Parathyroid adenoma (tissue), 2 donors: ENCODE results near the gene SLC35F3.
"Not testable (repeated sequence)": the region's sequence is repeated elsewhere in the genome, so short reads cannot be mapped to it uniquely, and the experiment has no call there.

Experiments
- H2AFZ ChIP-seq: fragments of 300-600 bp; sonication (generic); one replicate; pipeline ENCODE4 v1.7.0; 2017; ENCODE audit warnings: antibody characterized with exemption, mild to moderate bottlenecking
- H3K27ac ChIP-seq: fragments of 300-600 bp; sonication (generic); one replicate; pipeline ENCODE4 v1.7.0; 2017
- H3K27me3 ChIP-seq: fragments of 300-600 bp; sonication (generic); one replicate; pipeline ENCODE4 v1.7.0; 2017; ENCODE audit warnings: low read length; ENCODE audit not compliant: control insufficient read depth, insufficient read depth
- H3K36me3 ChIP-seq: fragments of 300-600 bp; sonication (generic); one replicate; pipeline ENCODE4 v1.7.0; 2017; ENCODE audit warnings: low read length; ENCODE audit not compliant: control insufficient read depth, insufficient read depth
- H3K4me1 ChIP-seq: fragments of 300-600 bp; sonication (generic); one replicate; pipeline ENCODE4 v1.7.0; 2017; ENCODE audit warnings: control low read depth
- H3K4me2 ChIP-seq: fragments of 300-600 bp; sonication (generic); one replicate; pipeline ENCODE4 v1.7.0; 2017; ENCODE audit warnings: low read length
- H3K4me3 ChIP-seq: fragments of 300-600 bp; sonication (generic); one replicate; pipeline ENCODE4 v1.7.0; 2017; ENCODE audit warnings: low read depth, low read length
- H3K79me2 ChIP-seq: fragments of 300-600 bp; sonication (generic); one replicate; pipeline ENCODE4 v1.7.0; 2017; ENCODE audit warnings: control low read depth
- H3K9ac ChIP-seq: fragments of 300-600 bp; sonication (generic); one replicate; pipeline ENCODE4 v1.7.0; 2017; ENCODE audit warnings: mild to moderate bottlenecking
- H3K9me3 ChIP-seq: fragments of 300-600 bp; sonication (generic); one replicate; pipeline ENCODE4 v1.7.0; 2017; ENCODE audit warnings: low read length; ENCODE audit not compliant: control insufficient read depth
- TF ChIP-seq, protein P1 (sequence below): fragments of 300-600 bp; sonication (generic); IDR thresholded peaks from one replicate; pipeline ENCODE4 v1.7.0; 2017; ENCODE audit warnings: antibody characterized with exemption, mild to moderate bottlenecking
- donor health status: primary hyperparathyroidism.

SLC35F3 gene

DNA sequence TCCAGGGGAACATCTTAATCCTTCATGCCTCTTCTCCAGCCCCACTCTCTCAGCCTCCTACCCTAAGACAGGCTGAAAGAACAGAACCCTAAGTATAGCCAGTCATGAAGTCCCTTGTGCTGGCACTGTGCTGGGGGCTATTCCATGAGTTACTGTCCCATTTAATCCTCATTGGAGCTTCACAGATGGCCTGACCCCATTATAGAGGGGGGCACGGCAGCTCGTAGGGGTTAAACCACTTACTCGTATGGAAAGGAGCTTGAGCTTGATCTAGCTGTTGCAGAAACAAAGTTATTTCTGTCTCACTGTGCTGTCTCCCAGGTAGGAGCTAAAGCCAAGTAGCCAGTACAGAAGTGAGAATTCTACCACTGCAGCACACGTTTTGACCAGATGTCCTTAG, 265.6 kb downstream of the SLC35F3 start:
- no peaks in the 10 kb centered on the region for H3K79me2 ChIP-seq
- H3K4me1 ChIP-seq, result no peaks in the 10 kb centered on the region
- no peak overlapping the region for H3K4me2 ChIP-seq
- H3K9me3 ChIP-seq, result no peaks in the 10 kb centered on the region
- H3K27me3 ChIP-seq, result no peaks in the 10 kb centered on the region
- no peak overlapping the region for H3K4me3 ChIP-seq
- no peaks in the 10 kb centered on the region for H3K36me3 ChIP-seq
- TF ChIP-seq, protein P1, sequence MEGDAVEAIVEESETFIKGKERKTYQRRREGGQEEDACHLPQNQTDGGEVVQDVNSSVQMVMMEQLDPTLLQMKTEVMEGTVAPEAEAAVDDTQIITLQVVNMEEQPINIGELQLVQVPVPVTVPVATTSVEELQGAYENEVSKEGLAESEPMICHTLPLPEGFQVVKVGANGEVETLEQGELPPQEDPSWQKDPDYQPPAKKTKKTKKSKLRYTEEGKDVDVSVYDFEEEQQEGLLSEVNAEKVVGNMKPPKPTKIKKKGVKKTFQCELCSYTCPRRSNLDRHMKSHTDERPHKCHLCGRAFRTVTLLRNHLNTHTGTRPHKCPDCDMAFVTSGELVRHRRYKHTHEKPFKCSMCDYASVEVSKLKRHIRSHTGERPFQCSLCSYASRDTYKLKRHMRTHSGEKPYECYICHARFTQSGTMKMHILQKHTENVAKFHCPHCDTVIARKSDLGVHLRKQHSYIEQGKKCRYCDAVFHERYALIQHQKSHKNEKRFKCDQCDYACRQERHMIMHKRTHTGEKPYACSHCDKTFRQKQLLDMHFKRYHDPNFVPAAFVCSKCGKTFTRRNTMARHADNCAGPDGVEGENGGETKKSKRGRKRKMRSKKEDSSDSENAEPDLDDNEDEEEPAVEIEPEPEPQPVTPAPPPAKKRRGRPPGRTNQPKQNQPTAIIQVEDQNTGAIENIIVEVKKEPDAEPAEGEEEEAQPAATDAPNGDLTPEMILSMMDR, result no peak
- H2AFZ ChIP-seq, result no peak overlapping the region
- no peak overlapping the region for H3K9ac ChIP-seq
- no peak overlapping the region for H3K27ac ChIP-seq

DNA sequence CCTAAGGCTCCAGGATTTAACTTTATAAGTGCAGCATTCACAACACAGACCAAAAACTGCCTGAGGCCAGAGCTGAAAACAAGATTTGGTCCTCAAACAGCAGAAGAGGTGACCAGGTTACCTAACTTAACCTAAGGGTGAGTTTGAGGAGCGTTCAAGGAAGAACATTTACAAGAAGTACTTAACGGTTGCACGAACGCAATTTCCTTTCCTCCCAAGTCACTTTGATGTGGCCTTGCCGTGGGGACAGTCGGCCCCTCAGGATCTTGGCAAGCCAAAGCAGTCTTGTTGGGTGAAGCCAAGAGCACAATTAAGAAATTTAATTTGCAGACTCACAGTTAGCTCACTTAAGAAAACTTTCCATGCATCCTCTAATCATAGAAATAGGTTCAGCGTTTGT, 266.1 kb downstream of the SLC35F3 start:
- H3K4me2 ChIP-seq, result no peak overlapping the region
- no peaks in the 10 kb centered on the region for H3K36me3 ChIP-seq
- H3K9ac ChIP-seq, result no peak overlapping the region
- H3K27ac ChIP-seq, result no peak overlapping the region
- H3K4me1 ChIP-seq, result no peaks in the 10 kb centered on the region
- TF ChIP-seq, protein P1, result no peak
- no peaks in the 10 kb centered on the region for H3K27me3 ChIP-seq
- no peak overlapping the region for H2AFZ ChIP-seq
- no peaks in the 10 kb centered on the region for H3K9me3 ChIP-seq
- H3K79me2 ChIP-seq, result no peaks in the 10 kb centered on the region
- no peak overlapping the region for H3K4me3 ChIP-seq

DNA sequence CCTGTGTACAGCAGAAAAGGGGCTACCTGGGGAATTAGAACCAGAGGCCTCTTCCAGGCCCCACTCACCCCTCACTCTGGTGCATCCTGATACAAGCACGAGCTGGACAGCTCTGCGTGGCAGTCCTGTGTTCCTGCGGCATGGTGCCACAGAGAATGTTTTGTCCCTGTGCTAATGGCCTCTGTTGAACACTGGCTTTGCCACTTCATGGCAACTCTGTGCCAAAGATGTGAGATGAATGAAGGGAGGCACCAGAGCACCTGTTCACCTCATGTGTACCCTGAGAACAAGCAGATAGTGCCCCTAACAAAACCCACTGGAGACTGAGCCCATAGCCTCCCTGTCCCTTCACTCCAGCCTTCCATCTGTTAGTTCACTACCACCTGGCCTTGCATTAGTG, 269.5 kb downstream of the SLC35F3 start:
- no peak overlapping the region for H3K27ac ChIP-seq
- H3K4me2 ChIP-seq, result no peak overlapping the region
- H2AFZ ChIP-seq, result no peak overlapping the region
- TF ChIP-seq, protein P1, result no peak
- no peaks in the 10 kb centered on the region for H3K36me3 ChIP-seq
- H3K79me2 ChIP-seq, result no peaks in the 10 kb centered on the region
- no peaks in the 10 kb centered on the region for H3K27me3 ChIP-seq
- no peaks in the 10 kb centered on the region for H3K4me1 ChIP-seq
- no peak overlapping the region for H3K9ac ChIP-seq
- H3K9me3 ChIP-seq, result no peaks in the 10 kb centered on the region
- H3K4me3 ChIP-seq, result no peak overlapping the region

DNA sequence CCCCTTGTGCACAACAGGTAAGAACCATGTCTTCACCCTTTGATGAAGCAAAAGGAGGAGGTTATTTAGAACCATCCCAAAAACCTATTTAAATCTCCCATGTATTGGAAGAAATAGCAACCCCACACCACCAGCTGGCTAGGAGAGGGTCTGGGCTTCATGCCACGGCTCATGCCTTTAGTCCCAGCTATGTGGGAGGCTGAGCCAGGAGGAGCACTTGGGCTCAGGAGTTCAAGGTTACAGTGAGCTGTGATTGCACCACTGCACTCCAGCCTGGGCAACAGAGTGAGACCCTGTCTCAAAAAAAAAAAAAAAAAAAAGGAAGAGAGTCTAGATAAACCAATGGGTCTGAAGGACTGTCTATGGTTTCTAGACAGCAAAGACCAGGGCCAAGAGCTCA, 270.9 kb downstream of the SLC35F3 start:
- Histone ChIP-seq H3K36me3 (no peaks in the 10 kb centered on the region), H3K9me3 (no peaks in the 10 kb centered on the region), H3K79me2 (no peaks in the 10 kb centered on the region), H3K4me2 (no peak overlapping the region), H2AFZ (no peak overlapping the region), H3K27ac (no peak overlapping the region), H3K27me3 (no peaks in the 10 kb centered on the region), H3K4me3 (no peak overlapping the region), H3K9ac (no peak overlapping the region), H3K4me1 (no peaks in the 10 kb centered on the region)
- TF ChIP-seq, protein P1, result no peak

DNA sequence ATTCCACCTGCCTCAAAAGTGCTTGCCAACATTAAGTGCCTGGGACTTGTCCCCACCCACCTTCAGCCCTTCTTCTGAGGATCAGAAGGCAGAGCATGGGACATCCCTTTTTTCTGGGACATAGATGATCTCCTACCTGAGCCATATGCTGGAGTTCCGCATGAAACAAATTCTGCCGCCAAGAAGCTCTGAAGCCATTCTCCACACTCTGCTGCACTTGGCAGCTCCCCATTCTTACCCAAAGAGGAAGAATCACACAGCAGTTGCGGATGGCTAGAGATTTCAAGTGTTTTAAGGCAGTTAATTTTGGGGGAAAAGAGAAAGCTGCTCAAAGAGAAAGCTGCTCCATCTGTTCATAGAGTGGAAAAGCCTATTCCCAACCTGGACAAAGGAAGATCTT, 271.5 kb downstream of the SLC35F3 start:
- no peak overlapping the region for H3K9ac ChIP-seq
- TF ChIP-seq, protein P1, result no peak
- no peak overlapping the region for H3K4me2 ChIP-seq
- H3K36me3 ChIP-seq, result no peaks in the 10 kb centered on the region
- H3K79me2 ChIP-seq, result no peaks in the 10 kb centered on the region
- H3K9me3 ChIP-seq, result no peaks in the 10 kb centered on the region
- H2AFZ ChIP-seq, result no peak overlapping the region
- no peak overlapping the region for H3K27ac ChIP-seq
- no peaks in the 10 kb centered on the region for H3K27me3 ChIP-seq
- H3K4me3 ChIP-seq, result no peak overlapping the region
- H3K4me1 ChIP-seq, result no peaks in the 10 kb centered on the region

DNA sequence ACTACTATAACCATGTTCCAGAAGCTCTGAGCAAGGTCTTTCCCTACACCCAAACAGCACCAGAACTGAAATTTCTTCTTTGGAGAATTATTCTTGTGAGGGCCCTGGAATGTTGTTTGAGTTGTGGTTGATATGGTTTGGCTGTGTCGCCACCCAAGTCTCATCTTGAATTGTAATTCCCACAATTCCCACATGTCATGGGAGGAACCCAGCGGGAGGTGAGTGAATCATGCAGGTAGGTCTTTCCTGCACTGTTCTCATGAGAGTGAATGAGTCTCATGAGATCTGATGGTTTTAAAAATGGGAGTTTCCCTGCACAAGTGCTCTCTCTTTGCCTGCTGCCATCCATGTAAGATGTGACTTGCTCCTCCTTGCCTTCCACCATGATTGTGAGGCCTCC, 272.4 kb downstream of the SLC35F3 start:
- H3K27me3 ChIP-seq, H3K4me3 ChIP-seq, H3K9me3 ChIP-seq, H2AFZ ChIP-seq, H3K79me2 ChIP-seq, H3K4me1 ChIP-seq, H3K36me3 ChIP-seq, H3K4me2 ChIP-seq, H3K9ac ChIP-seq, H3K27ac ChIP-seq: not testable (repeated sequence)
